Urinary bladder (tissue), 4 donors: Measurements from ENCODE around the gene ARHGAP6. TPM values are rescaled to one million over a fixed set of nuclear protein-coding genes. Genes with fewer than 3 reads are reported as not detected.
"Not testable (repeated sequence)": the region's sequence is repeated elsewhere in the genome, so short reads cannot be mapped to it uniquely, and the experiment has no call there.

Experiments
- DNase-seq: peaks from one replicate; pipeline ENCODE4 v3.0.0-alpha.2; 2015; ENCODE audit errors: extremely low spot score
- H3K27ac ChIP-seq: one replicate; pipeline ENCODE4 v1.5.1; 2013; ENCODE audit warnings: low read depth, mild to moderate bottlenecking, moderate library complexity
- H3K36me3 ChIP-seq: one replicate; pipeline ENCODE4 v1.6.1; 2013; ENCODE audit warnings: mild to moderate bottlenecking, moderate library complexity; ENCODE audit not compliant: insufficient read depth
- H3K4me1 ChIP-seq: one replicate; pipeline ENCODE4 v1.6.1; 2013; ENCODE audit warnings: mild to moderate bottlenecking, moderate library complexity; ENCODE audit not compliant: insufficient read depth
- H3K4me3 ChIP-seq: one replicate; pipeline ENCODE4 v1.5.1; 2013; ENCODE audit warnings: low read depth, low read length
- WGBS: extraction: QIAGEN DNeasy Blood & Tissue Kit; methylation state at CpG from one replicate; pipeline ENCODE4 v1.1.7; 2013; 5-methylcytosine and 5-hydroxymethylcytosine counted together
- polyA plus RNA-seq: library from polyadenylated mRNA; stranded (reverse); fragments of 200-250 nt; gene quantifications from one replicate; pipeline ENCODE4 v1.2.3, GENCODE V29; 2013
- total RNA-seq: library from RNA; depleted of rRNA; stranded (reverse); fragments of >200 nt; gene quantifications from one replicate; pipeline ENCODE4 v1.2.3, GENCODE V29; 2014
- donor health status: healthy with polysubstance abuse.
- donor health status: healthy.

The ARHGAP6 gene
- total and polyA plus RNA-seq, 2 donors: 19.6 to 20.7 TPM

DNA sequence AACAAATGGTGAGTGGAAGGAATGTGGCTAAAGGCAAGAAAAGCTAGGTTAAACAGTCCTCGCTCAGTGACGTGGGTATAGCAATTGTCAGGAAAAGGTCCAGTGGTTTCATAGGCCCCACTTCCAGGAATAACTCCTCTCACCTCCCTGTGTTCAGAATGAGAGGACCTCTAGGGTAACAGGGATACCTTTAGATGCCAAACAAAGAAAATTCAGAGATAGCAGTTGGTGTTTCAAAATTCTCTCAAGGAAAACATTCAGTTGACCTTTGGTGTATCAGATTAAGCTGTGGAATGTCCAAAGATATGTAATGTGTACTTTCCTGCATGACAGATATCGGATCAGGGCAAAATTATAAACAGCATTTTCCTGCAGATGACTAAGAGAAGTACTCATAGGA is 155.9 kb downstream of the ARHGAP6 start:
- H3K4me3 ChIP-seq: no peak overlapping the region
- peak overlapping the region; percentile 23 for H3K27ac ChIP-seq
- no peaks in the 10 kb centered on the region for H3K36me3 ChIP-seq
- 57% methylated on average over 3 of the region's 3 CpGs for WGBS
- no peaks in the 10 kb centered on the region for H3K4me1 ChIP-seq
- no peak for DNase-seq

DNA sequence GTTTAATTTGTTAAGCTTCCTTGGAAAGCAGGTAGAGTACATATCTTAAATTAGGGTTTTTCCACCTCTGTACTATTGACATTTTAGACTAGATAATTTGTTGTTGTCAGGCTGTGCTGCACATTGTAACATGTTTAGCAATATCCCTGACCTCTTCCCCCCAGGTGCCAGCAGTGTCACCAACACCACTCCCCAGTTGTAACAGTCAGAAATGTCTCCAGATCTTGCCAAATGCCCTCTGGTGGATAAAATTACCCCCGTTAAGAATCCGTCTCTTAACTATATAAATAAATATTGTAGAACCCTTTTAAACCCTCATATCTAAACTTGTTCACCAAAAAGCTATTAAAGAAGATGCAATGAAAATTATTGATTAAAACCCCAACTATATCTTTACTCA is 161.5 kb downstream of the ARHGAP6 start:
- Histone ChIP-seq H3K4me1 (no peaks in the 10 kb centered on the region), H3K4me3 (no peak overlapping the region), H3K36me3 (no peaks in the 10 kb centered on the region), H3K27ac (no peak overlapping the region)
- no peak for DNase-seq
- 40% methylated on average over 2 of the region's 2 CpGs for WGBS

DNA sequence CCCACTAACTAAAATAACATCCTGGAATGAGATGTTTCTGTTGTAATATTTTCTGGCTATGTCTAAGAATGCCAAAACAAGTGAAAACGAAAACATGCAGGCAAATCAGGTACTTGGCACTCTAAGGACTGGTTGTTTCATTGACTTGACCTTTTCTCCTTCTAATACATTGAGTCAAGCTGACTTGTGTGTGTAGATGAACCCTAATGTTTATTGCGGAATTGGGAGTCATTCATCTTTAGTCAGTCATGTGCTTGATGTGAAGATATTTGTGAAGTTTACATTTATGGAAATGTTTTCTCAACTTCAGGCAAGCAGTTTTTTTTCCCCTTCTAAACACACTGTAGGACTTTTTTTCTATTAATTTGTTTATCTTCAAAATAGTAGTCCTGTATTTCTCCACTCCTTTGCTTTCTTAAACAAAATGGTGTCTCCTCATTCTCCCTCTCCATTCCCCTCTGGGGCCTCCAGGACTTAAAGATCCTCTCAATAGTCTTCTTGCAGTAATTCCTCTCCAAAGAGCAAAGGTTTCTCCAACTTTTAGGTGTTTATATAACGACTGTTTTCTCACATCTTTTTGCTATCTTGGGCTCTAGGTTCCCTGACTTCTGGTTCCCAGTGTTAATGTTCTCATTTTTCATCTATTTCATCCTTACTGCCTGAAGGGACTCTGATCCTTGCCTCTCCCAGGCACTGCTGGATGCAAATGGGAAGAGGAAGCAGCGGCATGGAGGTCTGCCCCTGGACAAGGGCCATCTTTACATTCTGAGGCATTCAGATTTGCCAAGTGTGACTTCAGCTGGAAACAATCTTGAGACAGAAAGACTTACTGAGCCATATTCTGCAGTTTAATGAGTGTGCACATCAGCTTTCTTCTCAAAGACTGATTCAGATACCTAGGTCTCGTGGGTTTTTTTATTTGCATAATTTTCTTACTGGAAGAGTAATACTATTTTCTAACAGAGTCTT is 166.4 kb downstream of the ARHGAP6 start:
- no peaks in the 10 kb centered on the region for H3K36me3 ChIP-seq
- DNase-seq: peak; percentile 20
- WGBS: 39% methylated on average over 5 of the region's 5 CpGs
- no peak overlapping the region for H3K27ac ChIP-seq
- no peaks in the 10 kb centered on the region for H3K4me1 ChIP-seq
- H3K4me3 ChIP-seq: no peak overlapping the region

DNA sequence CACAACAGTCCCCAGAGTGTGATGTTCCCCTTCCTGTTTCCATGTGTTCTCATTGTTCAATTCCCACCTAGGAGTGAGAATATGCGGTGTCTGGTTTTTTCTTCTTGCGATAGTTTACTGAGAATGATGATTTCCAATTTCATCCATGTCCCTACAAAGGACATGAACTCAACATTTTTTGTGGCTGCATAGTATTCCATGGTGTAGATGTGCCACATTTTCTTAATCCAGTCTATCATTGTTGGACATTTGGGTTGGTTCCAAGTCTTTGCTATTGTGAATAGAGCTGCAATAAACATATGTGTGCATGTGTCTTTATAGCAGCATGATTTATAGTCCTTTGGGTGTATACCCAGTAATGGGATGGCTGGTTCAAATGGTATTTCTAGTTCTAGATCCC is 174.3 kb downstream of the ARHGAP6 start:
- not testable (repeated sequence) for H3K27ac ChIP-seq, H3K4me3 ChIP-seq, H3K4me1 ChIP-seq, H3K36me3 ChIP-seq, DNase-seq
- WGBS: 97% methylated on average over 2 of the region's 2 CpGs

DNA sequence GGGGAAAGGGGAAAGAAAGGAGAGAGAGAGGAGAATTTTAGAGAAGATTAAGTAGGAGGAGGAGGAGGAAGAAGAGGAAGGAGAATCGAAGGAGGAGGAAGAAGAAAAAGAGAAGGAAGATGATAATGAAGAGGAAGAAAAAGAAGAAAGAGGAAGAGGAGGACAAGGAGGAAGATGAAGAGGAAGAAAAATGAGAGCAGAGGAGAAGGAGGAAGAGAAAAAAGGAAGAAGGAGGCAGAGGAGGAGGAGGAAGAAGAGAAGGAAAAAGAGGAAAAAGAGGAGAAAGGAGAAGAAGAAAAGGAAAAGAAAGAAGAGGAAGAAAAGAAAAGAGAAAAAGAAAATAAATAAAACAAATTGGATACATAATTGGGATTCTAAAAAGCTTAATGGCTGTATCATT is 181.4 kb downstream of the ARHGAP6 start:
- no peaks in the 10 kb centered on the region for H3K36me3 ChIP-seq
- H3K27ac ChIP-seq: no peak overlapping the region
- WGBS: 57% methylated on average over 1 of the region's 1 CpG
- no peaks in the 10 kb centered on the region for H3K4me1 ChIP-seq
- H3K4me3 ChIP-seq: no peak overlapping the region
- DNase-seq: no peak

DNA sequence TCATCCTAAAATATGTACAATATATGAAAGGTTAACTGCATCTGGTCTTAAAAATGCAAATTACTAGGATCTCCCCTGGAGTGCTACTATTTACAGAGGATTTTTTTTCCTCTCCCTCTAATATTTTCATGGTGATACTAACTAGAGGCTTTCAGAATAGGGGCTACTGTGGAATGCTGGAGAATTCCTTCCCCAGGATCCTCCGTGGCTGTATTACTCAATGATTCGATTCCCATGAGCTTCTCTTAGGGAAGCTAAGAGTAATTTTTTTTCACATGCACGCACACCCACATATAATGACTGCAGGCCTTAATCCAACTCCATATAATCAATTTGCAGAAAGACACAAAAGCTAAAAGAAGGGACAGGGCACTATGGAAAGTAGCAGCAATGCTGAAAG is 184.7 kb downstream of the ARHGAP6 start:
- Histone ChIP-seq H3K36me3 (no peaks in the 10 kb centered on the region), H3K4me1 (no peaks in the 10 kb centered on the region), H3K27ac (no peak overlapping the region), H3K4me3 (no peak overlapping the region)
- WGBS: 49% methylated on average over 3 of the region's 3 CpGs
- DNase-seq: no peak

DNA sequence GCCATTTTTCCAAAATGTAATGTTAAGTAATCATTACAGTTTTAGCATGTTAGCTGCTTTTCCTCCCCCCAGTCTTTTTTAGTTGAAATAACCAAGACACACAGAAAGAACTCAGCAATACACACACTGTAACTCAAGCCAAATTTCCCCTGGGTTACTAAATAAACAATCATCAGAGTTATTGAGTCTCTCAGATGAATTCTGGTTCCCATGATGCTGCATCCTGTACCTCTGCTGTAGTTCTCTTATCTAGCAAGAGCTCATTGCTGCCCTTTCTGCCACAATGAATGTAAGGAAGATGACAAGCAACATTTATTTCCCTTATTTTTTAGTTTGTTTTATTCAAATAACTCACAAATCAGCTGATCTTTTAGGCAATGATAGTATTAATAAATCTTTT is 185.1 kb downstream of the ARHGAP6 start:
- no peak overlapping the region for H3K27ac ChIP-seq

DNA sequence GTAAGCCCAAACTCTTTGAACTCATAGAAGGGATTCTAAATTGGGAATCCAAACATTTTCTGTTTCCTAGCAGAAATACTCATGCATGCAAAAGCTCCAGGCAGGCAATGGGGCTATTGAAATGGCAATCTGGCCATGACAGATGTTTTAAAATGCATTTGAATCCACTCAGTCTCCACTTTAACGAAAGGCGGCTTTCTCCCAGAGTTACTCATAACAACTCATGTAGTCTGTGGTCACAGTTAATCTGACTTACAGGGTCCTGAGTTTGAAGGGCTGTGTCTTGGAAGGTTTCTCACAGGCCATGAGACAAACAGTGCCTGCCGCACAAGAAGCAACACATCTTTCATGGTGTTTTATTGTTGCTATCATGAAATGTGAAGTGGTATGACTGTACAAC is 186.8 kb downstream of the ARHGAP6 start:
- Histone ChIP-seq H3K27ac (no peak overlapping the region), H3K4me1 (no peaks in the 10 kb centered on the region), H3K36me3 (no peaks in the 10 kb centered on the region), H3K4me3 (no peak overlapping the region)
- DNase-seq: no peak
- WGBS: 63% methylated on average over 3 of the region's 3 CpGs

More for the DNA sequence above, 185.1 kb downstream of the ARHGAP6 start:
- H3K36me3 ChIP-seq: no peaks in the 10 kb centered on the region
- no peak for DNase-seq
- H3K4me3 ChIP-seq: no peak overlapping the region
- no peaks in the 10 kb centered on the region for H3K4me1 ChIP-seq

DNA sequence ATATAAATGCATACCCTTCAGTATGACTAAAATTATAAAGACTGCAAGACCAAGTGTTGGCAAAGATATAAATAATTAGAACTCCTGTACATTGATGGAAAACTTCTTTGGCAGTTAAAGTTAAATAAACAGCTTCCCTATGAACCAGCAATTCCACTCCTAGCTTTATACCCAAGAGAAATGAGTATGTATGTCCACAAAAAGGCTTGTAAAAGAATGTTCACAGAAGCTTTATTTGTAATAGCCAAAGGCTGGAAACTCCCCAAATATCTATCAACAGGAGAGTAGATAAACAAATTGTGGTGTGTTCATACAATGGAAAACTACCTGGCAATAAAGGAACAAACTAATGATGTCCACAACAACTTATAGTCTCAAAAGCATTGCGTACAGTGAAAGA is 187.7 kb downstream of the ARHGAP6 start:
- Histone ChIP-seq H3K4me1 (no peaks in the 10 kb centered on the region), H3K27ac (no peak overlapping the region), H3K36me3 (no peaks in the 10 kb centered on the region), H3K4me3 (no peak overlapping the region)
- WGBS: 98% methylated on average over 1 of the region's 1 CpG
- no peak for DNase-seq

DNA sequence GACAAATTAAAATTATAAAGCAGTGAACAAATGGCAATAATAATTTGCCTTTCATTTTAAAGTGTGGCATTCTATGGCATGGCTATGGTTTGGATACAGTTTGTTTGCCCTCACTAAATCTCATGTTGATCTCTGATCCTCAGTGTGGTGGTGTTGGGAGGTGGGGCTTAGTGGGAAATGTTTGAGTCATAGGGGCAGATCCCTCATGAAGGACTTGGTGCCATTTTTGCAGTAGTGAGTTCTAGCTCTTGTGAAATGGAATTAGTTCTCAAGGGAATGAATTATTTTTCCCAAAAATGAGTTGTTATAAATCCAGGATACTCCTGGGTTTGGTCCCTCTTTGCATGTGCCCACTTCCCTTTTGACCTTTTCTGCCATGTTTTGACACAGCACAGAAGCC is 191.1 kb downstream of the ARHGAP6 start:
- Histone ChIP-seq H3K36me3 (no peaks in the 10 kb centered on the region), H3K4me1 (no peaks in the 10 kb centered on the region), H3K4me3 (no peak overlapping the region), H3K27ac (no peak overlapping the region)
- DNase-seq: no peak

DNA sequence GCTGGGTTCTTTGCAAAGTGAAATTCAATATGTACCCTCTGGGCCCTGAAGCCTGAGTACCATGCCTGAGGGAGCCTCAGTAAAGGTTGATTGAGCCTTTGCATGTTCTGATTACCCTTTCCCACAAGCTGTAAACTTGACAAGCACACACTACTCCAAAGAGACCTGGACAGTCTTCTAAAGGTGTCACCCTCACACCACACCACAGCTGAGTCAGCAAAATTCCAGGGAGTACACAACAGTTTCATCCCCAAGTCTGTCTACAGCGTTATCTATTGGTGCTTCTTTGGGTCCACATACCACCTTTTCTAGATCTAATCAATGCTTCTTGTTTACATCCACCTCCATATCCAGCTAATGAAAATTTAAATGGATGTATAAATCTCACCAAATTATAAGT is 191.7 kb downstream of the ARHGAP6 start:
- WGBS: 94% methylated on average over 1 of the region's 1 CpG

DNA sequence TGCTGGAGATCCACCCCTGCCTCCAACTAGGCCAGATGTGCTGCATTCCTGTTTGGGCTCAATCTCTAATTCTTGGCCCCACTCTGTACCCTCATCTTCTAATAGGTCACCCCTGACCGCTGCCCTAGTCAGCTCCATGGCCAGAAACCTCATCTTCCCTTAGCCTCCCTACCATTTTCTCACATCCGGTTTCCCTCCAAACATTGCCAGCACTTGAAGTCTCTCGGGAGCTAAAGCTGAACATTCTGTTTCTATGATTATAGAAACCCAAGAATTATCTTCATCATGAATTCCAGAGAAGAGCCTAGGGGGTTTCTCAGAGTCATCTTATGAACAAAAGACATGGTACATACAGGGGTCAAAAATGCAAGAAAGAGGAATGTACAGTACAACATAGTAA is 192.8 kb downstream of the ARHGAP6 start:
- no peak for DNase-seq
- H3K4me1 ChIP-seq: no peaks in the 10 kb centered on the region
- H3K27ac ChIP-seq: no peak overlapping the region
- no peak overlapping the region for H3K4me3 ChIP-seq
- 84% methylated on average over 3 of the region's 3 CpGs for WGBS
- no peaks in the 10 kb centered on the region for H3K36me3 ChIP-seq

More for the DNA sequence above, 191.7 kb downstream of the ARHGAP6 start:
- no peak for DNase-seq
- Histone ChIP-seq H3K36me3 (no peaks in the 10 kb centered on the region), H3K4me3 (no peak overlapping the region), H3K27ac (no peak overlapping the region), H3K4me1 (no peaks in the 10 kb centered on the region)

DNA sequence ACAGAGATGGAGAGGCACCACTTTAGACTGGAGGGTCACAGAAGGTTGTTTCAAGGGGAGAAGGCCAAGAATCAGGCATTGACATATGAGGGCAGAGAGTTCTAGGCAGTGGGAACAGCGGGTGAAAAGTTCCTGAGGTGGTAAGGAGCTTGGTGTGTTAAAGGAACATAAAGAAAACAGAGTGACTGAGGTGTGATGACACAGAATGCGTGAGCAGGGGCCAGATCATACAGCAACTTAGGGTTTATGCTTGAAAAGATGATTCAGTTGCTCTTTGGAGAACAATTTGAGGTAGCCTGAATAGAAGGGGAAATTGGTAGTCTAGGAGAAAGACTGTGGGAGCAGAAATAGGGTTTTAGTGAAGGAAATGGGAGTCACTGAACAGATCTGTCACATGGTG is 193.3 kb downstream of the ARHGAP6 start:
- Histone ChIP-seq H3K36me3 (no peaks in the 10 kb centered on the region), H3K4me3 (no peak overlapping the region), H3K4me1 (no peaks in the 10 kb centered on the region), H3K27ac (no peak overlapping the region)
- no peak for DNase-seq
- 98% methylated on average over 2 of the region's 2 CpGs for WGBS

DNA sequence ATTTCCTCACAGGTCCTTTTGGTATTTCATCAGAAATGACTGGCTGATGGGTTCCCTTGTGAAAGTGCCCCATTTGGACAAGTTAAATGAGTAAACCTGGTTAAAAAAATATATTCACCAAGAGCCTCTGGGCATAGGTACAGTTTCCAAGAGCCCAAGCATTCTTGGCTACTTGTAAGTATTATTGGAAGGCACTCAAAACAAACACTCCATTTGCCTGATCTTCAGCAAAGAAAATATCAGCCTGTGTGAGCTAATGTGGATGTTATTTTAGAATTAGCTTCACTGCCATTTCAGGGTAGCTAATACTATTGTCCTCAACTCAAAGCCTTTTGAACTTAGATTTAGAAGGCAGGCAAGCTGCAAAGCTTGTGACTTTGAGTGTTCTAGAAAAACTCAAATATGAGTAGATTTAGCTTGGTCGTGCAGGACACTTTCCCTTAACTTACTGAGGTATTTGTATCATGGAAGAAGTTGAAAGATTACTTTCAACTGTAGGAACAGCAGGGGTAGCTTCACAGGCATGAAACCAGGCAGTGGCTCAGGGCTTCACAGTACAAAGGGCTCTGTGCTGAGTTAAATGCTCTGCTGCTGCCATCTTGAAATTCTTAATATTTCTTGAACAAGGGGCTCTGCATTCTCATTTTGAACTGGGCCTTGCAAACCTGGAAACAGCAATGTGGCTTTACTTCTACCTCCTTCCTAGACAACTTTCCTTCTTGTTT is 195.3 kb downstream of the ARHGAP6 start:
- Histone ChIP-seq H3K36me3 (no peaks in the 10 kb centered on the region), H3K4me1 (no peaks in the 10 kb centered on the region), H3K4me3 (no peak overlapping the region), H3K27ac (no peak overlapping the region)
- no peak for DNase-seq
- WGBS: 33% methylated on average over 1 of the region's 1 CpG
